Smooth muscle cell (in vitro differentiated cells): ENCODE measurements around the gene RPS28. TPM values are rescaled to one million over a fixed set of nuclear protein-coding genes. Genes with fewer than 3 reads are reported as not detected.

Experiments used
- DNase-seq: peaks from one replicate; lab custom pipeline; 2025; ENCODE audit not compliant: unreplicated experiment; lab: John Stamatoyannopoulos, UW
- H2AFZ ChIP-seq: fragments of 200-600 bp; sonication (generic); 2 replicates; pipeline ENCODE4 v1.6.0; 2016; ENCODE audit warnings: antibody characterized with exemption, low read depth, mild to moderate bottlenecking
- H3F3A ChIP-seq: fragments of 200-600 bp; sonication (generic); 2 replicates; pipeline ENCODE4 v1.6.0; 2017; ENCODE audit warnings: antibody characterized with exemption, low read depth
- H3K27ac ChIP-seq: fragments of 200-600 bp; sonication (generic); 2 replicates; pipeline ENCODE4 v1.5.1; 2016; ENCODE audit warnings: low read depth, mild to moderate bottlenecking
- H3K27me3 ChIP-seq: fragments of 200-600 bp; sonication (generic); 2 replicates; pipeline ENCODE4 v1.6.1; 2016; ENCODE audit warnings: low read depth, mild to moderate bottlenecking
- H3K36me3 ChIP-seq: fragments of 200-600 bp; sonication (generic); 2 replicates; pipeline ENCODE4 v1.5.1; 2016; ENCODE audit warnings: low read depth
- H3K4me1 ChIP-seq: fragments of 200-600 bp; sonication (generic); 2 replicates; pipeline ENCODE4 v1.5.1; 2016; ENCODE audit warnings: low read depth
- H3K4me2 ChIP-seq: fragments of 200-600 bp; sonication (generic); 2 replicates; pipeline ENCODE4 v1.6.0; 2016; ENCODE audit warnings: mild to moderate bottlenecking
- H3K4me3 ChIP-seq: fragments of 200-600 bp; sonication (generic); 2 replicates; pipeline ENCODE4 v1.5.1; 2016; ENCODE audit warnings: mild to moderate bottlenecking
- H3K79me2 ChIP-seq: fragments of 200-600 bp; sonication (generic); 2 replicates; pipeline ENCODE4 v1.6.0; 2016; ENCODE audit warnings: low read depth, mild to moderate bottlenecking
- H3K9ac ChIP-seq: fragments of 200-600 bp; sonication (generic); 2 replicates; pipeline ENCODE4 v1.6.0; 2016; ENCODE audit warnings: low read depth
- H3K9me3 ChIP-seq: fragments of 200-600 bp; sonication (generic); replicated peaks from 2 replicates; pipeline ENCODE4 v1.5.1; 2016; ENCODE audit warnings: low read depth
- H4K20me1 ChIP-seq: fragments of 200-600 bp; sonication (generic); 2 replicates; pipeline ENCODE4 v1.6.0; 2016; ENCODE audit warnings: low read depth
- WGBS: methylation state at CpG from one replicate; pipeline ENCODE4 v1.1.7; 2016; ENCODE audit warnings: low lambda C conversion rate; 5-methylcytosine and 5-hydroxymethylcytosine counted together
- polyA plus RNA-seq: library from polyadenylated mRNA; unstranded; fragments of >200 nt; fragmentation: Nextera tagmentation; extraction: Ambion mirVana; gene quantifications from 2 replicates; pipeline ENCODE4 v1.2.1, GENCODE V29; 2016
- total RNA-seq: library from RNA; depleted of rRNA; stranded (reverse); fragments of >200 nt; gene quantifications from 2 replicates; pipeline ENCODE4 v1.2.3, GENCODE V29; 2014
- TF ChIP-seq, protein P1 (sequence below): fragments of 200-600 bp; sonication (generic); IDR thresholded peaks from 2 replicates; pipeline ENCODE4 v1.5.1; 2017; ENCODE audit warnings: borderline replicate concordance, mild to moderate bottlenecking, antibody characterized with exemption; ENCODE audit not compliant: insufficient read depth, poor library complexity, severe bottlenecking

The RPS28 gene
- total and polyA plus RNA-seq, 2 experiments from 2014 or later, result 236 to 574 TPM

DNA sequence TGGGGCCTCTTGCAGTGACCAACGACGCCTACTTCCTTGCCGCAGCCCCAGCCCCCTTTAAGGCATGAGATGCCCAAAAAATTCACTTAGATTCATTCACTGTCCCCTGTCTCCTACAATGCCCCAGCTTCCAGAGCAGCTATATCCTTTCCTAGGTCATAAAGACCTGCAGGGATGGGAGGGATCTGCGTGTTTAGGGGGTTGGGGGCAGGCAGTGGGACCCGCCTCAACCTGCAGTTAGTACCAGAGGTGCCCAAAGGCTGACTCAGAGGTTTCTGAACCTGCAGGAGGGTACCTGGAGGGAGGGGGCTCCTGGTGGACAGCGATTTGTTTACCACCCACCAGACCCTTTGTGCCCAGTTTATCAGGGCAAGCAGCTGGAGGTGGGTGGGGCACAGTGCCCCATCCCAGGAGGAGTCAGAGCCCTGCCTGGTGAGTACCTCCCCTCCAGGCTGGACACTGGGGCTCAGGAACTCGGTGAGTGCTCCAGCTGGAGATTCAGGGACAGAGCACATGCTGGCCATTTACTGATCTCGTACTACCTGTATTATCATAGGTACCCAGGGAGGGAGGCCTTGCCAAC lies 10.1 kb downstream of the RPS28 start:
- no peak overlapping the region for H3K9ac ChIP-seq
- peaks cover 37% of the 10 kb centered on the region for H3K27me3 ChIP-seq
- TF ChIP-seq, protein P1, sequence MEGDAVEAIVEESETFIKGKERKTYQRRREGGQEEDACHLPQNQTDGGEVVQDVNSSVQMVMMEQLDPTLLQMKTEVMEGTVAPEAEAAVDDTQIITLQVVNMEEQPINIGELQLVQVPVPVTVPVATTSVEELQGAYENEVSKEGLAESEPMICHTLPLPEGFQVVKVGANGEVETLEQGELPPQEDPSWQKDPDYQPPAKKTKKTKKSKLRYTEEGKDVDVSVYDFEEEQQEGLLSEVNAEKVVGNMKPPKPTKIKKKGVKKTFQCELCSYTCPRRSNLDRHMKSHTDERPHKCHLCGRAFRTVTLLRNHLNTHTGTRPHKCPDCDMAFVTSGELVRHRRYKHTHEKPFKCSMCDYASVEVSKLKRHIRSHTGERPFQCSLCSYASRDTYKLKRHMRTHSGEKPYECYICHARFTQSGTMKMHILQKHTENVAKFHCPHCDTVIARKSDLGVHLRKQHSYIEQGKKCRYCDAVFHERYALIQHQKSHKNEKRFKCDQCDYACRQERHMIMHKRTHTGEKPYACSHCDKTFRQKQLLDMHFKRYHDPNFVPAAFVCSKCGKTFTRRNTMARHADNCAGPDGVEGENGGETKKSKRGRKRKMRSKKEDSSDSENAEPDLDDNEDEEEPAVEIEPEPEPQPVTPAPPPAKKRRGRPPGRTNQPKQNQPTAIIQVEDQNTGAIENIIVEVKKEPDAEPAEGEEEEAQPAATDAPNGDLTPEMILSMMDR, result no peak
- H3K4me3 ChIP-seq, result no peak overlapping the region
- H3F3A ChIP-seq, result no peaks in the 10 kb centered on the region
- no peaks in the 10 kb centered on the region for H3K4me1 ChIP-seq
- no peaks in the 10 kb centered on the region for H3K9me3 ChIP-seq
- H4K20me1 ChIP-seq, result no peaks in the 10 kb centered on the region
- no peak overlapping the region for H2AFZ ChIP-seq
- H3K79me2 ChIP-seq, result no peaks in the 10 kb centered on the region
- WGBS, result 74% methylated on average over 8 of the region's 8 CpGs
- no peak overlapping the region for H3K27ac ChIP-seq
- no peak for DNase-seq
- no peaks in the 10 kb centered on the region for H3K36me3 ChIP-seq
- H3K4me2 ChIP-seq, result no peak overlapping the region

GRCh38 chr19:8332976-8333766 lies 11.9 kb downstream of the RPS28 start:
- H3K4me1 ChIP-seq, result no peaks in the 10 kb centered on the region
- 21% methylated on average over 50 of the region's 52 CpGs for WGBS
- no peaks in the 10 kb centered on the region for H3K79me2 ChIP-seq
- no peak overlapping the region for H2AFZ ChIP-seq
- H3K9me3 ChIP-seq, result no peaks in the 10 kb centered on the region
- TF ChIP-seq, protein P1, result no peak
- H3F3A ChIP-seq, result no peaks in the 10 kb centered on the region
- H4K20me1 ChIP-seq, result no peaks in the 10 kb centered on the region
- H3K9ac ChIP-seq, result no peak overlapping the region
- H3K4me3 ChIP-seq, result no peak overlapping the region
- no peak for DNase-seq
- H3K4me2 ChIP-seq, result no peak overlapping the region
- H3K36me3 ChIP-seq, result no peaks in the 10 kb centered on the region
- peaks cover 39% of the 10 kb centered on the region for H3K27me3 ChIP-seq
- no peak overlapping the region for H3K27ac ChIP-seq

GRCh38 chr19:8333767-8334457 lies 12.6 kb downstream of the RPS28 start:
- Histone ChIP-seq H3K9ac (no peak overlapping the region), H3F3A (no peaks in the 10 kb centered on the region), H3K27me3 (peaks cover 39% of the 10 kb centered on the region), H3K36me3 (no peaks in the 10 kb centered on the region), H3K4me3 (no peak overlapping the region), H4K20me1 (no peaks in the 10 kb centered on the region), H3K4me1 (no peaks in the 10 kb centered on the region), H3K27ac (no peak overlapping the region), H3K4me2 (no peak overlapping the region), H2AFZ (no peak overlapping the region), H3K9me3 (no peaks in the 10 kb centered on the region), H3K79me2 (no peaks in the 10 kb centered on the region)
- DNase-seq, result no peak
- TF ChIP-seq, protein P1, result no peak
- 11% methylated on average over 40 of the region's 48 CpGs for WGBS
